Activated T-helper 2 cell treated with anti-CD3 and anti-CD28 coated beads, Interferon-gamma antibody, Interleukin-2, Interleukin-4, amounts not matched to agents 10 μg/mL and 5 μg/mL and 100 μg/mL, durations not matched to agents 14 hours and 24 hours and 36 hours (primary cell): Measurements from ENCODE around the gene RGS19. TPM values are rescaled to one million over a fixed set of nuclear protein-coding genes. Genes with fewer than 3 reads are reported as not detected.
A peak's percentile ranks its signal among the peaks of the same experiment; 100 is the strongest.

ENCODE experiments used
- DNase-seq: peaks from one replicate; pipeline ENCODE4 v3.0.0; 2021; ENCODE audit warnings: low spot score
- H3K27ac Mint-ChIP-seq: one replicate; pipeline ENCODE4 v1.8.0; 2021; ENCODE audit warnings: mixed read lengths
- H3K27me3 Mint-ChIP-seq: one replicate; pipeline ENCODE4 v1.8.0; 2021; ENCODE audit warnings: low read depth, mixed read lengths
- H3K36me3 Mint-ChIP-seq: one replicate; pipeline ENCODE4 v1.8.0; 2021; ENCODE audit warnings: low read depth, mixed read lengths
- H3K4me1 Mint-ChIP-seq: one replicate; pipeline ENCODE4 v1.8.0; 2021; ENCODE audit warnings: low read depth, mixed read lengths
- H3K4me3 Mint-ChIP-seq: one replicate; pipeline ENCODE4 v1.8.0; 2021; ENCODE audit warnings: low read depth, mild to moderate bottlenecking, moderate library complexity, mixed read lengths
- H3K9me3 Mint-ChIP-seq: one replicate; pipeline ENCODE4 v1.8.0; 2021; ENCODE audit warnings: mixed read lengths
- intact Hi-C: fragments of 100-400 bp; cut with micrococcal nuclease; formaldehyde crosslinking; loops from one replicate; pipeline ENCODE4 v1.15.1; 2023
- total RNA-seq: library from RNA; stranded (reverse); gene quantifications from 2 replicates; pipeline ENCODE4 v1.2.3, GENCODE V29; 2022

The RGS19 gene
- total RNA-seq, 1 donor from 2014 or later = 42.0 TPM

DNA sequence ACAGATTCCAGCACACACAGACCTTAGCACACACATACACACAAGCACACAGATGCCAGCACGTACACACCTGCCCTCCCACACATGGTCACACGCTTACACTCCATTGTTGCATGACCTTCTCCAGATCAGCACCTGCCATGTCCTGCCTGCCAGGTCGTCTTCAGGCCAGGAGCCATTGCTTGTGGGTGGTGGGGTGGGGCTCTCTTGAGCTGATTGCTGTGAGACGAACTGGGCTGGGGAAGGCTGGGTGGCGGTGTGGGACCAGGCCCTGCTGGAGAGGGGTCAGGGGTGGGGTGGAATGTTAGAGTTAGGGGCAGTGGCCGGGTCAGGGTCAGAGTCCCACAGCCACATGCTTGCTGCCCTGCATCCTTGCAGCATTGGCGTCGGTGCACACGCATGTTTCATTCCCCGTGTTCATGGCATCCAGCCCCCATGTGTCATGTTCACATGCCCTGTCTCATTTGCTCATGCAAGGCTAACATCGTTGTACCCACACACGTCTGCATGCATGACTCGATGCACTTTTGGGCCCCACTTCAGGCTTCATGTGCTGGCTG, 34.6 kb upstream of the RGS19 start:
- no peak overlapping the region for H3K27ac Mint-ChIP-seq
- no peaks in the 10 kb centered on the region for H3K4me1 Mint-ChIP-seq
- peak; percentile 6 for DNase-seq
- H3K27me3 Mint-ChIP-seq = no peaks in the 10 kb centered on the region
- intact Hi-C loops = no loop called here
- H3K4me3 Mint-ChIP-seq = no peak overlapping the region
- H3K9me3 Mint-ChIP-seq = no peaks in the 10 kb centered on the region
- H3K36me3 Mint-ChIP-seq = no peaks in the 10 kb centered on the region

GRCh38 chr20:64113444-64113775, 34.1 kb upstream of the RGS19 start:
- Mint-ChIP-seq H3K9me3 (no peaks in the 10 kb centered on the region), H3K36me3 (no peaks in the 10 kb centered on the region), H3K27ac (no peak overlapping the region), H3K4me1 (no peaks in the 10 kb centered on the region), H3K4me3 (no peak overlapping the region), H3K27me3 (no peaks in the 10 kb centered on the region)
- DNase-seq = no peak
- intact Hi-C loops = no loop called here

DNA sequence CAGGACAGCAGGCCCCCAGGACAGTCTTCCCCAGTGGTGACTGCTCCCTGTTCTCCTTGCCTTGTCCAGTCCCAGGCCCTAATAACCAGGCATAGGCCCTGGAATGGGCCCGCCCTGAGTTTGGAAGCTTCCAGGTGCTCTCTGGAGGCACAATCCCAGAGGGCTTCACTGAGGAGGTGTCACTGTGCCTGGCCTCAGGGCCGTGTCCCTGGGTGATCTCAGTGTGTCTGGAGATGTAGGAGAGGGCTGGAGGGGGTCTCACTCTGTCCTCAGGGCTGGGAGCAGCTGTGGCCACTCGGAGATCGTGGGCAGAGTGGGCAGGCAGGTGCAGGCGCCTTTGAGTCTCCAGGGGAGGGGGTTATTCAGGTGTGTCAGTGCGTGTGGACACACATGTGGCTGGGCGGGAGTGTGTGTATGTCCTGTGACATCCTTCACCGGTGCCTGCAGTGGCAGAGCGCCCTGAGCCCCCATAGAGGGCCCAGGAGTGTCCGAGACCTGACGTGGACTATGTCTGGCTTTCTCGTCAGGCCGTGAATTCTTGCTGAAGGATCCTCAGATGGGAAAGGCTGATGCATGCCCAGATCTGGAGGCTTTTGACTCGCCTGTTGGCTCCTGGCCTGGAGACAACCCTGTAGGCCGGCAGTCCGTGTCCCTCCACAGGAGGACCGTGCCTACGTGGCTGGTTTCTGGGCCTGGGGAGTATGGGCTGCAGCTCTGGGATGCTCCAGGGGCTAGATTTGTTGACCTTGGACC, 33.5 kb upstream of the RGS19 start:
- Mint-ChIP-seq H3K27me3 (no peaks in the 10 kb centered on the region), H3K9me3 (no peaks in the 10 kb centered on the region), H3K36me3 (no peaks in the 10 kb centered on the region), H3K4me1 (no peaks in the 10 kb centered on the region), H3K27ac (no peak overlapping the region), H3K4me3 (no peak overlapping the region)
- DNase-seq = peak; percentile 7
- intact Hi-C loops = no loop called here

GRCh38 chr20:64111841-64112641, 32.7 kb upstream of the RGS19 start:
- Mint-ChIP-seq H3K4me3 (no peak overlapping the region), H3K27ac (no peak overlapping the region), H3K36me3 (no peaks in the 10 kb centered on the region), H3K27me3 (no peaks in the 10 kb centered on the region), H3K9me3 (no peaks in the 10 kb centered on the region), H3K4me1 (no peaks in the 10 kb centered on the region)
- DNase-seq = peak; percentile 7
- intact Hi-C loops = no loop called here

DNA sequence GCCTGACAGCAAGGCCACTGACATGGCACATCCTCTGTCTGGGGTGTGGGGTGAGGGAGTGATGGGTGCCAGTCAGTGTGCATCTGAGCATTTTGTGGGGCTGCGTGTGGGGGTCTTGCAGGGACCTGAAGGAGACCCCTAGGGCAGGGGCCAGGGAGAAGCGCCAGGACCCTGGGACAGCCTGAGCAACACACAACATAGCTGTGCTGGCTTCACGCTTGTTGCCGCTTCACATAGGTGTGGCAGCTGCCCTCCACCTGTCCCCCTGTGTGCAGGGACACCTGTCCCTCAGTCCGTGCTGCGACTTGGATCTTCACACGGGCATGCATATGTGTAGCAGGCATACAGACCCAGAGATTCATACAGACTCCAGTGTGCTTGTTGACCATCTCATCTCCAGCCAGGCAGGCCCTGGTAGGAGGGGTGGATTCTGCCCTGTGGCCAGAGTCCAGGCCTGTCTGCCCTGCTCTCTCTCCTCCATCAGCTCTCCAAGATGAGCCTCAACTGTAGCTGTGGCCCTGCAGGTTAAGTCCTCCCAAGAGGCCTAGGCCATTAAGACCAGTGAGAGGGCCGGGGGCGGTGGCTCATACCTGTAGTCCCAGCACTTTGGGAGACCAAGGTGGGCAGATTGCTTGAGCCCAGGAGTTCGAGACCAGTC, 31.2 kb upstream of the RGS19 start:
- no peak overlapping the region for H3K27ac Mint-ChIP-seq
- no peaks in the 10 kb centered on the region for H3K27me3 Mint-ChIP-seq
- DNase-seq = peak; percentile 7
- intact Hi-C loops = no loop called here
- H3K4me1 Mint-ChIP-seq = no peaks in the 10 kb centered on the region
- H3K36me3 Mint-ChIP-seq = no peaks in the 10 kb centered on the region
- no peak overlapping the region for H3K4me3 Mint-ChIP-seq
- H3K9me3 Mint-ChIP-seq = no peaks in the 10 kb centered on the region

DNA sequence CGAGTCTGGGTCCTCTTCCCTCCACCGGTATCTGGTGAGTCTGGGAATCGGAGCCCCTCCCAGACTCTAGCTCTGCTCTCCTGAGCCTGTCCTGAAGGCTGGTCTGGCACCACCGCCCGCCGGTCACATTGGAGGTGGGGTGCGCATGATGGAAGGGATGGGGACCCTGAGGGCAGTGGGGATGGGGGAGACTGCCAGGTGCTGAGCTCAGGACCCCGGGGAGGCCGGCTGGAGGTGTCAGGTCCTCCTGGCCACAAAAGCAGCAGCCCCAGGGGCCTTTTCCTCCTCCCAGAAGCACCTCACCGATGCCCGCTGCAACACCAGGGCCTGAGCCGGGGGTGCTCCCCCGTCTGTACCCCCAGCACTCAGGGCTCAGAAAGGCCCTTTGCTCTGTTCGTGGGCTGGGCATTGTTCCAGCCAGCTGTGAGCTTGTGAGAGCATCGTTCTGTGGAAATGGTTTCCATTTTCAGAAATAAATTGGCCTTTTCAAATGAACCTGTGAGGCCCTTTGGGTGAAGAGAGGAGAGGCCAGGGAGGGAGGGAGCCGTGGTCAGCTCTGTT, 30.6 kb upstream of the RGS19 start:
- no peak overlapping the region for H3K27ac Mint-ChIP-seq
- no peaks in the 10 kb centered on the region for H3K9me3 Mint-ChIP-seq
- intact Hi-C loops = no loop called here
- H3K4me3 Mint-ChIP-seq = no peak overlapping the region
- no peaks in the 10 kb centered on the region for H3K27me3 Mint-ChIP-seq
- no peaks in the 10 kb centered on the region for H3K4me1 Mint-ChIP-seq
- DNase-seq = no peak
- no peaks in the 10 kb centered on the region for H3K36me3 Mint-ChIP-seq

- Mint-ChIP-seq H3K4me1 (no peaks in the 10 kb centered on the region), H3K36me3 (no peaks in the 10 kb centered on the region), H3K4me3 (no peak overlapping the region), H3K9me3 (no peaks in the 10 kb centered on the region), H3K27me3 (peaks cover 3% of the 10 kb centered on the region), H3K27ac (no peak overlapping the region)
- intact Hi-C loops = no loop called here
- DNase-seq = peak; percentile 5
These were observed 29.7 kb upstream of the RGS19 start for GRCh38 chr20:64108731-64109681.

GRCh38 chr20:64107736-64108457, 28.6 kb upstream of the RGS19 start:
- intact Hi-C loops = no loop called here
- Mint-ChIP-seq H3K27ac (no peak overlapping the region), H3K9me3 (no peaks in the 10 kb centered on the region), H3K4me3 (no peak overlapping the region), H3K36me3 (no peaks in the 10 kb centered on the region), H3K27me3 (peaks cover 13% of the 10 kb centered on the region), H3K4me1 (no peaks in the 10 kb centered on the region)
- DNase-seq = peak; percentile 4

DNA sequence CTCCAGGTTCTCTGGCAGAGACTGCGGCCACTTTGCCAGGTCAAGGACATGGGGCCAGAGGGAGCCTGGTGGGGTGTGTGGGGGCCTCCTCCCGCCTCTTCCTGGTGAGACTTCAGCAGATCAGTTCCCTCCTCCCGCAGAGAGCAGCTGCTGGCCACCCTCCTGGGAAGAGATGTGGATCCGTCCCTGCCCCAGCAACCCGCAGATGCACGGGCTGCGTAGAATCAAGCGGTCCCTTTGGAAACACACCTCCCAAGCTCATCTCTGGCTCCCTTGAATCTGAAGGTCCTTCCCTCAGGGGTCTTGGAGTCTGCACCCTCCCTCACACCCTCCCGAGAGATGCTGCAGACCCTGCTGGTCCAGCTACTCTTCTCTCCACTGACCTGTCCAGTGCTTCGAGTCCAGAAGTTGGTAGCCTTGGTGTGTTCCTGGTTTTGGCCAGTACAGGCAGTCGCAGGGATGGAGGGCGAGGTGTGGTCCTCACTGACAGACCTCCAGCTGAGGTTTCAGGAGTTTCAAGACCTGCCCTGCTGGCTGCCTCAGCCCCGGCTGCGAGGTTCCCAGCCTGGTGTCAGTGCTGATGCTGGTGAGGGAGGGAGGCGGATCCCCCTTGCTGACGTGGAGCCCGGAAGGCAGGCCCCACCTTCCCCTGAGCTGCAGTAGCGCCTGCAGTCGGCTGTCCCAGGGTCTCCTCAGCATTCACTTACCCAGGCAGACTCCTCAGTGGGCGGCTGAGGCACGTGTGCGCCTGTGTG, 27.8 kb upstream of the RGS19 start, which contains the start of gene NPBWR2:
NPBWR2 (minus strand) TSS at position 585 of the 755 bp plus-strand sequence. CDS start 734 bp downstream, outside the sequence.
- no peaks in the 10 kb centered on the region for H3K9me3 Mint-ChIP-seq
- peaks cover 2% of the 10 kb centered on the region for H3K4me1 Mint-ChIP-seq
- intact Hi-C loops = no loop called here
- peaks cover 16% of the 10 kb centered on the region for H3K27me3 Mint-ChIP-seq
- peak; percentile 10 for DNase-seq
- no peak within 1 kb of the TSS for H3K4me3 Mint-ChIP-seq
- H3K27ac Mint-ChIP-seq = no peak within 1 kb of the TSS
- no peaks in the 10 kb centered on the region for H3K36me3 Mint-ChIP-seq

GRCh38 chr20:64106435-64106961, 27.2 kb upstream of the RGS19 start:
- Mint-ChIP-seq H3K27me3 (peaks cover 17% of the 10 kb centered on the region), H3K4me1 (peaks cover 2% of the 10 kb centered on the region), H3K9me3 (no peaks in the 10 kb centered on the region), H3K36me3 (no peaks in the 10 kb centered on the region), H3K27ac (no peak overlapping the region), H3K4me3 (no peak overlapping the region)
- intact Hi-C loops = no loop called here
- peak; percentile 10 for DNase-seq
